ENCODE data around the gene FXYD4.

The FXYD4 gene

DNA sequence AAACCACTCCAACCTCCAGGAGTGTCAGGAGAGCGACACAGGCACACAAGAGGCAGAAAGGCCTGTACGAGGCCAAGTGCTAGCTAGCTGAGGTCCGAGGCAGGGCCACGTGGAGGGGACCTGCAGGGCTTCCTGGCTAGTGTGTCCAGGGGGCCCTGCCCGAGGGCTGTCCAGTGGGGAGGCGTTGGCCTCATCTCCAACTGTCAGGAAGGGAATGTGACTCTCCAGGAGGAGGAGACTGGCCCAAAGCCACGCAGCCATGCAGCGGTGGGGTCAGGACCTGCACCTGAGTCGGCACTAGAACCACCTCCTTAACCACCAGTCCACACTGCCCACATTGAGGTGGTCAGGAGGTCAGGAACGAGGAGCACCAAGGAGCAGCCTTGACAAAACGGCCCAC, 32.3 kb upstream of the FXYD4 start:
- no peaks in the 10 kb centered on the region for H3K36me3 ChIP-seq (ENCODE audit: insufficient read depth)
- H3K27me3 ChIP-seq (ENCODE audit: insufficient read depth, low read depth): no peaks in the 10 kb centered on the region
- no peak overlapping the region for H3K4me3 ChIP-seq (IDR thresholded peaks at IDR 0.05; ENCODE audit: insufficient read depth, low read depth, low read length)
- no peak overlapping the region for H3K9ac ChIP-seq
- TF ChIP-seq, protein P1, sequence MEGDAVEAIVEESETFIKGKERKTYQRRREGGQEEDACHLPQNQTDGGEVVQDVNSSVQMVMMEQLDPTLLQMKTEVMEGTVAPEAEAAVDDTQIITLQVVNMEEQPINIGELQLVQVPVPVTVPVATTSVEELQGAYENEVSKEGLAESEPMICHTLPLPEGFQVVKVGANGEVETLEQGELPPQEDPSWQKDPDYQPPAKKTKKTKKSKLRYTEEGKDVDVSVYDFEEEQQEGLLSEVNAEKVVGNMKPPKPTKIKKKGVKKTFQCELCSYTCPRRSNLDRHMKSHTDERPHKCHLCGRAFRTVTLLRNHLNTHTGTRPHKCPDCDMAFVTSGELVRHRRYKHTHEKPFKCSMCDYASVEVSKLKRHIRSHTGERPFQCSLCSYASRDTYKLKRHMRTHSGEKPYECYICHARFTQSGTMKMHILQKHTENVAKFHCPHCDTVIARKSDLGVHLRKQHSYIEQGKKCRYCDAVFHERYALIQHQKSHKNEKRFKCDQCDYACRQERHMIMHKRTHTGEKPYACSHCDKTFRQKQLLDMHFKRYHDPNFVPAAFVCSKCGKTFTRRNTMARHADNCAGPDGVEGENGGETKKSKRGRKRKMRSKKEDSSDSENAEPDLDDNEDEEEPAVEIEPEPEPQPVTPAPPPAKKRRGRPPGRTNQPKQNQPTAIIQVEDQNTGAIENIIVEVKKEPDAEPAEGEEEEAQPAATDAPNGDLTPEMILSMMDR (conservative IDR thresholded peaks at IDR 0.05; ENCODE audit: low read depth, low read length): no peak
- no peak overlapping the region for H3K4me2 ChIP-seq
- H3K79me2 ChIP-seq (ENCODE audit: insufficient read depth, low read depth): no peaks in the 10 kb centered on the region
- no peak overlapping the region for H2AFZ ChIP-seq (ENCODE audit: low read depth)
- H4K20me1 ChIP-seq (ENCODE audit: insufficient read depth): no peaks in the 10 kb centered on the region
- no peaks in the 10 kb centered on the region for H3K4me1 ChIP-seq (ENCODE audit: low read depth, poor library complexity, severe bottlenecking)
- no peak overlapping the region for H3K27ac ChIP-seq

DNA sequence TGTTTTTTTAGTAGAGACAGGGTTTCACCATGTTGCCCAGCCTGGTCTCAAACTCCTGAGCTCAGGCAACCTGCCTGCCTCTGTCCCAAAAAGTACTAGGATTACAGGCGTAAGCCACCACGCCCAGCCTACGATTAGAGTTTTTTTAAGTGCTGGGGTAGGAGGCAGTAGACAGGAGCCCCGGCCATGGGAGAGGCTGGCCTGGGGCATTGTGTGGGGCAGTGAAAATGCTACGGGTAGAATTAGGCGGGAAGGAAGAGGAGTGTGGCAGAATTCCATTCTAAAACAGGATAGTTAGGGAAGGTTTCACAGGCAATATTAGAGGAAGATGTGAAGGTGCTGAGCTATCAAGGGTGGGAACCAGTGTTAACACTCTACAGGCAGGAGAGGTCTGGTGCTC, 31.3 kb upstream of the FXYD4 start:
- Histone ChIP-seq H3K79me2 (ENCODE audit: insufficient read depth, low read depth) (no peaks in the 10 kb centered on the region), H2AFZ (ENCODE audit: low read depth) (no peak overlapping the region), H3K9ac (no peak overlapping the region), H3K27me3 (ENCODE audit: insufficient read depth, low read depth) (no peaks in the 10 kb centered on the region), H3K4me3 (IDR thresholded peaks at IDR 0.05; ENCODE audit: insufficient read depth, low read depth, low read length) (no peak overlapping the region), H3K4me1 (ENCODE audit: low read depth, poor library complexity, severe bottlenecking) (no peaks in the 10 kb centered on the region), H3K36me3 (ENCODE audit: insufficient read depth) (no peaks in the 10 kb centered on the region), H3K4me2 (no peak overlapping the region), H4K20me1 (ENCODE audit: insufficient read depth) (no peaks in the 10 kb centered on the region), H3K27ac (no peak overlapping the region)
- TF ChIP-seq, protein P1 (conservative IDR thresholded peaks at IDR 0.05; ENCODE audit: low read depth, low read length): no peak

DNA sequence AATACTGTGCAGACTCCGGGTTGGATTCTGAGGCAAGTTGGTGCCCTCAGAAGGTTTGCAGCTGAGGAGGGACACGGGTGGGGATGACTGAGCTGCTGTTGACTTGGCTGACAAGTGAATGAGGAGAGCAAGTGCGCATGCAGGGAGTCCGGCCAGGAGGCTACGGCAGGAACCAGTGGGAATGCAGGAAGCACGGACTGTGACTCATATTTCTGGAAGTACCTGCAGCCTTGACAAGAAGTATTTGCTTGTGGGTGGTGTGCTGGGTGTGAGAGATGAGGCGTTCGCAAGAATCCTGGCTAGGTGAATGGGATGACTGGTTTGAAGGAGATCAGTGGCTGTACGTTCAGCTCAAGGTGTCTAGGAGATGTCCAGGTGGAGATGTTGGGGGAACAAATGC, 30.8 kb upstream of the FXYD4 start:
- TF ChIP-seq, protein P1 (conservative IDR thresholded peaks at IDR 0.05; ENCODE audit: low read depth, low read length): no peak
- Histone ChIP-seq H2AFZ (ENCODE audit: low read depth) (no peak overlapping the region), H3K27me3 (ENCODE audit: insufficient read depth, low read depth) (no peaks in the 10 kb centered on the region), H3K9ac (no peak overlapping the region), H3K79me2 (ENCODE audit: insufficient read depth, low read depth) (no peaks in the 10 kb centered on the region), H4K20me1 (ENCODE audit: insufficient read depth) (no peaks in the 10 kb centered on the region), H3K4me3 (IDR thresholded peaks at IDR 0.05; ENCODE audit: insufficient read depth, low read depth, low read length) (no peak overlapping the region), H3K27ac (no peak overlapping the region), H3K36me3 (ENCODE audit: insufficient read depth) (no peaks in the 10 kb centered on the region), H3K4me1 (ENCODE audit: low read depth, poor library complexity, severe bottlenecking) (no peaks in the 10 kb centered on the region), H3K4me2 (no peak overlapping the region)

DNA sequence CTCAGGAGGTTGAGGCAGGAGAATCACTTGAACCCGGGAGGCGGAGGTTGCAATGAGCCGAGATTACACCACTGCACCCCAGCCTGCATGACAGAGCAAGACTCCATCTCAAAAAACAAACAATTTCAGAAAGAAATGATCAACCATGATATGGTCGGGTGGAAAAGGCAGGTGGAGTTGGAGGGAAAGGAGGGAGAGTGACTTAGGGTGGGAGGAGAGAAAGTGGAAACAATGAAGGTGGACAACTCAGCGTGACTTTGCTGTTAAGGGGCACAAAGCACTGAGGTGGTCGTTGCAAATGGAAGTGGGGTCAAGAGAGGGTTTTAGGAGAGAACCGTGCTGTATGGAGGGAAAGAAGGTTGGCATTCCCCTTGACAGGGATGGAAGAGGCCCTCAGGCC, 30.0 kb upstream of the FXYD4 start:
- no peak overlapping the region for H3K27ac ChIP-seq
- no peak overlapping the region for H3K4me3 ChIP-seq (IDR thresholded peaks at IDR 0.05; ENCODE audit: insufficient read depth, low read depth, low read length)
- no peak overlapping the region for H2AFZ ChIP-seq (ENCODE audit: low read depth)
- no peak overlapping the region for H3K9ac ChIP-seq
- no peaks in the 10 kb centered on the region for H4K20me1 ChIP-seq (ENCODE audit: insufficient read depth)
- H3K27me3 ChIP-seq (ENCODE audit: insufficient read depth, low read depth): no peaks in the 10 kb centered on the region
- no peaks in the 10 kb centered on the region for H3K36me3 ChIP-seq (ENCODE audit: insufficient read depth)
- H3K4me2 ChIP-seq: no peak overlapping the region
- no peaks in the 10 kb centered on the region for H3K79me2 ChIP-seq (ENCODE audit: insufficient read depth, low read depth)
- no peaks in the 10 kb centered on the region for H3K4me1 ChIP-seq (ENCODE audit: low read depth, poor library complexity, severe bottlenecking)
- TF ChIP-seq, protein P1 (conservative IDR thresholded peaks at IDR 0.05; ENCODE audit: low read depth, low read length): no peak

Measured in KMS-11 (cell line).